ENCODE data around the gene LURAP1L.
"Not testable (repeated sequence)": the region's sequence is repeated elsewhere in the genome, so short reads cannot be mapped to it uniquely, and the experiment has no call there.

The LURAP1L gene

GRCh38 chr9:12860998-12861397, 86.2 kb downstream of the LURAP1L start:
- DNase-seq (ENCODE audit: low spot score), result no peak

- DNase-seq (ENCODE audit: low spot score), result no peak
Observed at GRCh38 chr9:12862611-12863410, 88.0 kb downstream of the LURAP1L start.

- no peak for DNase-seq (ENCODE audit: low spot score)
Observed at GRCh38 chr9:12863618-12864017, 88.8 kb downstream of the LURAP1L start.

- DNase-seq (ENCODE audit: low spot score), result not testable (repeated sequence)
Observed at GRCh38 chr9:12865380-12865779, 90.6 kb downstream of the LURAP1L start.
